Type B pancreatic cell (in vitro differentiated cells): Measurements from ENCODE around the gene CNN2. TPM values are rescaled to one million over a fixed set of nuclear protein-coding genes. Genes with fewer than 3 reads are reported as not detected.

Source experiments
- DNase-seq: peaks from one replicate; pipeline ENCODE4 v3.0.0; 2021; ENCODE audit warnings: mixed read lengths; ENCODE audit not compliant: unreplicated experiment; ENCODE audit errors: extremely low spot score
- H3K27ac Mint-ChIP-seq: 2 replicates; pipeline ENCODE4 v1.8.0; 2021; ENCODE audit warnings: mild to moderate bottlenecking, mixed read lengths
- H3K27me3 Mint-ChIP-seq: 2 replicates; pipeline ENCODE4 v1.8.0; 2021; ENCODE audit warnings: mixed read lengths
- H3K36me3 Mint-ChIP-seq: 2 replicates; pipeline ENCODE4 v1.8.0; 2021; ENCODE audit warnings: mixed read lengths
- H3K4me1 Mint-ChIP-seq: one replicate; pipeline ENCODE4 v1.8.0; 2021; ENCODE audit warnings: mixed read lengths; ENCODE audit not compliant: unreplicated experiment
- H3K4me3 Mint-ChIP-seq: 2 replicates; pipeline ENCODE4 v1.8.0; 2021; ENCODE audit warnings: mild to moderate bottlenecking, mixed read lengths
- H3K9me3 Mint-ChIP-seq: 2 replicates; pipeline ENCODE4 v1.8.0; 2021; ENCODE audit warnings: mixed read lengths
- CTCF ChIP-seq: fragments of 200-600 bp; sonication (generic); conservative IDR thresholded peaks from 2 replicates; pipeline ENCODE4 v1.5.0; 2021; ENCODE audit warnings: antibody characterized with exemption, mild to moderate bottlenecking
- total RNA-seq: library from RNA; stranded (reverse); gene quantifications from 2 replicates; pipeline ENCODE4 v1.2.1, GENCODE V29; 2021; ENCODE audit warnings: low replicate concordance

CNN2 gene
- total RNA-seq, 1 donor from 2014 or later = 276 TPM

- no peaks in the 10 kb centered on the region for H3K9me3 Mint-ChIP-seq
- peak overlapping the region; percentile 87 for H3K27ac Mint-ChIP-seq
- H3K27me3 Mint-ChIP-seq = no peaks in the 10 kb centered on the region
- peak overlapping the region; percentile 49 for H3K4me3 Mint-ChIP-seq
- H3K4me1 Mint-ChIP-seq = peaks cover 24% of the 10 kb centered on the region
- no peak for DNase-seq
- TF ChIP-seq CTCF = no peak
- H3K36me3 Mint-ChIP-seq = peaks cover 7% of the 10 kb centered on the region
These were observed 11.2 kb downstream of the CNN2 start for GRCh38 chr19:1037621-1038064.

DNA sequence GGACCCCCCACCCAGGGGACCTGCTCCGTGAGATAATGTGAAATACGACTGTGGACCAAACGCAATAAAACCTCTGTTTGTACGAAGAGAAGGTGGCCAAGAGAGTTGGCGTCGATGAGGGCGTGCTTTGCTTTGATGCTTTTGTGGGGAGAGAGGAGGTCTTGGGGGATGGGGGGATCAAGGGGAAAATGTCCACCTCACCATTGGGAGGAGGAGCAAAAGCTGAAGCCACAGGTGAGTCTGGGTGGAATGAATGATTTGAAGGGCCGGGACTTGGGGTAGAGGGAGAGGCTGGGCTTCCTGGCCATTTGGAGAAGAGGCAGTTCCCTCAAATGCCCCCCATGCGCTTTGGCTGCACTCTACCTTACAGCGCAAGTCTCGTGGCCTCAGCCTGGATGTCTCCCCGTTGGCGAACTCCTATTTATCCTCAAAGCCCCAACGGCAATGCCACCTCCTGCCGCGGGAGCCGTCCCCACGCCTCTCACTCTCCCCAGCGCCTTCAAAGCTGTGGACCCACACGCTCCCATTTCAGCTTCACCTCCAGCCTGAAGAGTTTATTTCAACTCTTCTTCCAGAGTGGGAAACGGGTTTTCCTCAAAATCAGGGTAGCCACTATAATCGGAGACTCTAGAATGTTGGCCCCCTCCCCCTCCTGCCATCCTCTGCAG is 12.7 kb downstream of the CNN2 start:
- no peak for DNase-seq
- peaks cover 24% of the 10 kb centered on the region for H3K4me1 Mint-ChIP-seq
- H3K36me3 Mint-ChIP-seq = peaks cover 7% of the 10 kb centered on the region
- H3K9me3 Mint-ChIP-seq = no peaks in the 10 kb centered on the region
- TF ChIP-seq CTCF = no peak
- H3K4me3 Mint-ChIP-seq = peak overlapping the region; percentile 95
- H3K27ac Mint-ChIP-seq = peak overlapping the region; percentile 87
- no peaks in the 10 kb centered on the region for H3K27me3 Mint-ChIP-seq

- TF ChIP-seq CTCF = no peak
- Mint-ChIP-seq H3K4me3 (peak within 1 kb of the TSS; percentile 95), H3K36me3 (peaks cover 7% of the 10 kb centered on the region), H3K27ac (peak within 1 kb of the TSS; percentile 87), H3K9me3 (no peaks in the 10 kb centered on the region), H3K27me3 (no peaks in the 10 kb centered on the region), H3K4me1 (peaks cover 24% of the 10 kb centered on the region)
- DNase-seq = peak; percentile 99
These were observed 13.5 kb downstream of the CNN2 start, which contains the start of gene ABCA7 for GRCh38 chr19:1039646-1040475. Gene ABCA7 (plus strand): TSS chr19:1040107. CDS start chr19:1041362, 1,255 bp downstream.

DNA sequence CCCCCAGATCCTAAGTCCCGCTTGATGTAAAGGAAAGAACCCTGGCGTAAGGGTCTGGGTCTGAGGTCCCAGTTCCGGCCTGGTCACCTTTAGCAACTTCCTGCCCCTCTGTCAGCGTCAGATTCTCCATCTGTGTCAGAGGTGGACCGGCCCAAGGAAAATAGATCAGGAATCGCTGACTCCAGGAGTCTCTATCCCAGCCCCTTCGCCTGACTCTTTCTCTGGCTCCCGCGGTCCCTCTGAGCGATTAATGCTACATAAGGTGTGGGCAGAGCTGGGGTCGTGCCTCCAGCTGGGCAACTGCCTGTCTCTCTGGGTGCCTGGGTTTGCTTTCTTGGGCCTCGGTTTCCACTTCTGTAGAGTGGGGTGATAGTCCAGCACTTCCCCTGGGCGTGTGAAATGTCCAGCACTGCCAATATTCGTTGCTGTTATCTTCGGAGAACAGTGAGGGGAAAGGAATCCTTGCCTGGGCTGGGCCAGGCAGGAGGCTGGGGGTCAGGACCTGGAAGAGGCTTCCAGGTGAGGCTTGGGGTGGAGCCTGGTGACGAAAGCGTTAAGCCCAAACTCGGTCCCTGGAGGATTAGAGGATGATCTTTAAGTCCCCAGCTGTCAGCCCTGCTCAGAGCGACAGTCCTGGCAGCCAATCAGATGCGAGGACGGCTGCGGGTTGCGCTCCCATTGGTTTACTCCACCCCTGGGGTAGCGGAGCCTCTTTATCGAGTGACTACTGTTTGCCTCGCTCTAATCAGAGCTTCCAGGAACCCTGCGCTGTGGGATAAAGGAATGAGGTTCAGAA is 14.3 kb downstream of the CNN2 start:
- H3K36me3 Mint-ChIP-seq = peaks cover 7% of the 10 kb centered on the region
- peaks cover 24% of the 10 kb centered on the region for H3K4me1 Mint-ChIP-seq
- DNase-seq = no peak
- peak overlapping the region; percentile 87 for H3K27ac Mint-ChIP-seq
- H3K27me3 Mint-ChIP-seq = no peaks in the 10 kb centered on the region
- no peak for TF ChIP-seq CTCF
- peak overlapping the region; percentile 95 for H3K4me3 Mint-ChIP-seq
- H3K9me3 Mint-ChIP-seq = no peaks in the 10 kb centered on the region

DNA sequence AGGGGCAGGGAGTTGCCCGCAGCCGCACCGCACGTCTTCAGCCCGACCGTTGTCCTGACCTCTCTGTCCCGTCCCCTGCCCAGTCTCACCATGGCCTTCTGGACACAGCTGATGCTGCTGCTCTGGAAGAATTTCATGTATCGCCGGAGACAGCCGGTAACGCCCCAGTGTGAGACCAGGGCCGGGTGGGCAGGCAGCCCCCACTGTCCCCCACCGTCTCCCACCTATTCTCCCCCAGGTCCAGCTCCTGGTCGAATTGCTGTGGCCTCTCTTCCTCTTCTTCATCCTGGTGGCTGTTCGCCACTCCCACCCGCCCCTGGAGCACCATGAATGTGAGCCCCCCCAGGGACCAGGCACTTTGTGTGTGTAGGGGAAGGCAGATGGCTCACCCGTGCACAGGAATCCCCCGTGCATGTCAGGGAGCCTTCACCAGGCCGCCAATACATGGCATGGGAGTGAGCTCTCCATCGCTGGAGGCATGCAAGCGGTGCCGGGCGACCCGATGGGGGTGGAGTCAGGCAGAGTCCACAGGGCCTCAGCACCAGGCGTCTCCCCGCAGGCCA is 14.9 kb downstream of the CNN2 start:
- no peak for TF ChIP-seq CTCF
- no peak for DNase-seq
- Mint-ChIP-seq H3K4me3 (peak overlapping the region; percentile 95), H3K27ac (peak overlapping the region; percentile 87), H3K27me3 (no peaks in the 10 kb centered on the region), H3K4me1 (peaks cover 24% of the 10 kb centered on the region), H3K36me3 (peaks cover 7% of the 10 kb centered on the region), H3K9me3 (no peaks in the 10 kb centered on the region)
